Measurements from ENCODE around the gene ADTRP.

DNA sequence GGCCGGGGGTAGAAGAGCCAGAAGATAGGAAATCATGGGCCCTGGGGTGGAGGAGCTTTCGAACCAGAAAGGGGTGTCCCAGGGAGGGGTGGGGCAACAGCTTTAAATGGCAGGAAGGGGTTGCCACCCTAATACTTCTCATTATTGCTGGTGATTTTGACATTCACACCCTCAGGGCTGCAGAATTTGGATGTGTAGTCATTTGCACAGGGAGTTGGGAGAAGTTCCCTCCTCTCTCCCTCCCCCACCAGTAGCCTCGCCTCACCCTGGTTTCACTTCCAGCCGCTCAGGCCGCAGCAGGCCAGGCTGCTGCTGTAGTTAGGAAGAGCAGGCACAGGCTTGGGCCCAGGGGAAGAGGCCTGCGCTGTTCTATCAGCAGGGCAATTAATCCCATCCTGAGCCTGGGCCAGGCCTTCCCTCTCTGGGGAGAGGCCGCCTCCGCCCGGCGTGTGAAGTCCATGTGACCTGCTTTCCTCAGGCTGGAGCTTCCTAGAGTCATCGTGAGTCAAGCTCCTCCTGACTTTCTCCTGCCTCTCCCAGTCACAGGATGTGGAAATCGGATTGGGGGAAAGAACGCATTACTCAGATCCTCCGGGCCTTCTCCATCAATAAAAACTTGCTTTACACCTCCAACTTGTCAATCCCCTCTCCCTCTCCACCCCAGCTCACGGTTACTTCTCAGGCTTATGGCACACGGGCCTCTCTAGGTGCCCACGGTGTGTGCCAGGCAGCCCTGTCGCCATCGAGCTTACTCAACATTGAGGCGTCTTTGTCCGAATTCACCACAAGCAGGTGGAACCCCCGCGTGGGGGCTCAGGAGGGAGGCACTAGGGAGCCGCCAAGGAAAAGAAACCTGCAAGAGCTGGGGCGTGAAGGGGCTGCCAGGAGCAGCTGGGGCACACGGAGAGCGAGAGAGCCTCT is 7.8 kb downstream of the ADTRP start:
- TF ChIP-seq, protein P1, sequence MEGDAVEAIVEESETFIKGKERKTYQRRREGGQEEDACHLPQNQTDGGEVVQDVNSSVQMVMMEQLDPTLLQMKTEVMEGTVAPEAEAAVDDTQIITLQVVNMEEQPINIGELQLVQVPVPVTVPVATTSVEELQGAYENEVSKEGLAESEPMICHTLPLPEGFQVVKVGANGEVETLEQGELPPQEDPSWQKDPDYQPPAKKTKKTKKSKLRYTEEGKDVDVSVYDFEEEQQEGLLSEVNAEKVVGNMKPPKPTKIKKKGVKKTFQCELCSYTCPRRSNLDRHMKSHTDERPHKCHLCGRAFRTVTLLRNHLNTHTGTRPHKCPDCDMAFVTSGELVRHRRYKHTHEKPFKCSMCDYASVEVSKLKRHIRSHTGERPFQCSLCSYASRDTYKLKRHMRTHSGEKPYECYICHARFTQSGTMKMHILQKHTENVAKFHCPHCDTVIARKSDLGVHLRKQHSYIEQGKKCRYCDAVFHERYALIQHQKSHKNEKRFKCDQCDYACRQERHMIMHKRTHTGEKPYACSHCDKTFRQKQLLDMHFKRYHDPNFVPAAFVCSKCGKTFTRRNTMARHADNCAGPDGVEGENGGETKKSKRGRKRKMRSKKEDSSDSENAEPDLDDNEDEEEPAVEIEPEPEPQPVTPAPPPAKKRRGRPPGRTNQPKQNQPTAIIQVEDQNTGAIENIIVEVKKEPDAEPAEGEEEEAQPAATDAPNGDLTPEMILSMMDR (IDR thresholded peaks at IDR 0.05): no peak
- no peak for TF ChIP-seq POLR2A (IDR thresholded peaks at IDR 0.05)
